GM20000 (cell line): ENCODE measurements around the gene MEOX2.

Experiments used
- DNase-seq: peaks from one replicate; pipeline ENCODE4 v3.0.0; 2012; ENCODE audit warnings: low spot score
- CTCF ChIP-seq: IDR thresholded peaks from 2 replicates; pipeline ENCODE4 v1.5.1; 2012; ENCODE audit warnings: mild to moderate bottlenecking, control low read depth; ENCODE audit errors: extremely low read depth, missing control alignments

MEOX2 gene

DNA sequence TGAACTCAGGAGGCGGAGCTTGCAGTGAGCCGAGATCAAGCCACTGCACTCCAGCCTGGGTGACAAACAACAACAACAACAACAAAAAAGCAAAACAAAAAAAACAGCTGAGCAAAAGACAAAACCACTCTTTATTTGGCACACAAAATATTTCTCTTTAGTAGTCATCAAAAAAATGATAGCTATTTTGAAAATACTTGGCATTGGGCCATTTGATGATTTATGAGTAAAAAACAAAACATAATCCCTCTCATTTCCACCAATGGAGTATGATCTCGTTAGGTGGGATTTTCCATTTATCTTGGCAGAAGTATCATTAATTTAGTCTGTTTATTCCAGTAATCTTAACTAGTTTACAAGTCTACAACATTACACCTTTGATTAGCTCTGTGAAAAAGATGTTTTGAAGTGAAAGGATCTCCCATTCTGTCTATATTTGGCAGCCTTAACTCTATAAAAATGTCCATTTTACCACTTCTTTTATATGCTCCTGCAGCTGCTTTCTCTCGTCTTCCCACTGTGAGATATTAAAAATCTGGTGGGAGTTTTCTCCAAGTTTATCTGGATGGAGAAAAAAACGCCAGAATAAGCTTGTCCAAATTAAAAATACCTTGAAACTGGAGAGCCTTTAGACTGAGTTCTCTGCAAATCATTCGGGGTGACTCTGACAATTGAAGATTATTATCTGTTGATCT lies 65.8 kb downstream of the MEOX2 start:
- no peak for TF ChIP-seq CTCF
- DNase-seq: no peak

DNA sequence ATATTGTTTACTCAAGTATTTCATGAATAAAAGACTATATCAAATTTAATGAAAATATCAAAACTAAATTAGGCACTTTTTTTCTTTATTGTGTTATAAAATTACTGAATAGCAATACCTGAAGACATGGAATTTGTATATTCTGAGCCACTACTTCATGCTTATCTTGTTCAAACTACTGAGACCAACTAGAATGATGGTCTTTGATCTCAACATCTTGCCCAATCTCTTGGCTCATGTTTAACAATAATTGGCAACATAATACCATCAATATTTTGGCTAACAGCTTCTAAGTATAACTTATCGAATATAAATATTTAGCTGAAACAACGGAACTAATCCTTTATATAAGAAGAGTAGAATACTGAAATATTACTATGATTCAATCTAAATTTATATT lies 68.2 kb downstream of the MEOX2 start:
- no peak for DNase-seq
- no peak for TF ChIP-seq CTCF

GRCh38 chr7:15612205-15612604 lies 74.3 kb downstream of the MEOX2 start:
- DNase-seq: no peak
- no peak for TF ChIP-seq CTCF

GRCh38 chr7:15610503-15610902 lies 76.0 kb downstream of the MEOX2 start:
- DNase-seq: no peak

DNA sequence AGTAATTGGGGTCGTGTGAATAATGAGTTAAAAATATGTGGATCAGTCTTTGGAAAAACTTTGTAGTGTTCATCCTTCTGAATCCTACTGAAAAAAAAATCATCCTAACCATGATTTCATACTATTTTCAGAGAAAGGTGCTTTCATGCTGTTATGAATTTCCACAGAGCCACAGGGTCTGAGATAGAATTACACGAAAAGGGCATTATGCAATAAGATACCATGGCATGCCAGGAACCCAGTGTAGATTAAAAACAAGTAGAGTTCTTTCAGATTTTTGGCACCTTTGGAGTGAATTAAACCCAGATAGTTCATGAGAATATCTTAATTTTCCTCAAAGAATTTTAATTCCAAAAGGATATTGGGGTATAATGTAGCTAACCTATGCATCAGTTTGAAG lies 77.2 kb downstream of the MEOX2 start:
- TF ChIP-seq CTCF: no peak
- no peak for DNase-seq

More at GRCh38 chr7:15610503-15610902, 76.0 kb downstream of the MEOX2 start:
- no peak for TF ChIP-seq CTCF

GRCh38 chr7:15607529-15608210 lies 78.8 kb downstream of the MEOX2 start:
- TF ChIP-seq CTCF: no peak
- no peak for DNase-seq

- no peak for DNase-seq
- no peak for TF ChIP-seq CTCF
These were observed 79.9 kb downstream of the MEOX2 start for GRCh38 chr7:15606561-15606960.
